ENCODE measurements around the gene DCAF7. TPM values are rescaled to one million over a fixed set of nuclear protein-coding genes. Genes with fewer than 3 reads are reported as not detected.

DCAF7 gene
- total RNA-seq, 4 donors from 2014 or later = 24.8 to 29.7 (median 25.9) TPM

- 83 to 89% methylated on average over 8 to 9 of the region's 9 CpGs for WGBS, 2 donors
- no peak for DNase-seq
Observed at GRCh38 chr17:63505341-63505740, 44.9 kb upstream of the DCAF7 start.

GRCh38 chr17:63506627-63507026, 43.6 kb upstream of the DCAF7 start:
- Histone ChIP-seq H3K4me1 (peaks cover 0 to 5% (median 0%) of the 10 kb centered on the region in 3 donors), H3K36me3 (no peaks in the 10 kb centered on the region), H3K27me3 (peaks cover 0 to 64% (median 0%) of the 10 kb centered on the region in 4 donors), H3K27ac (no peak overlapping the region), H3K9me3 (no peaks in the 10 kb centered on the region), H3K4me3 (no peak overlapping the region)
- intact Hi-C loops (cut with DNase I) = no loop called here
- TF ChIP-seq POLR2A (IDR thresholded peaks at IDR 0.05) = no peak
- TF ChIP-seq, protein P1, sequence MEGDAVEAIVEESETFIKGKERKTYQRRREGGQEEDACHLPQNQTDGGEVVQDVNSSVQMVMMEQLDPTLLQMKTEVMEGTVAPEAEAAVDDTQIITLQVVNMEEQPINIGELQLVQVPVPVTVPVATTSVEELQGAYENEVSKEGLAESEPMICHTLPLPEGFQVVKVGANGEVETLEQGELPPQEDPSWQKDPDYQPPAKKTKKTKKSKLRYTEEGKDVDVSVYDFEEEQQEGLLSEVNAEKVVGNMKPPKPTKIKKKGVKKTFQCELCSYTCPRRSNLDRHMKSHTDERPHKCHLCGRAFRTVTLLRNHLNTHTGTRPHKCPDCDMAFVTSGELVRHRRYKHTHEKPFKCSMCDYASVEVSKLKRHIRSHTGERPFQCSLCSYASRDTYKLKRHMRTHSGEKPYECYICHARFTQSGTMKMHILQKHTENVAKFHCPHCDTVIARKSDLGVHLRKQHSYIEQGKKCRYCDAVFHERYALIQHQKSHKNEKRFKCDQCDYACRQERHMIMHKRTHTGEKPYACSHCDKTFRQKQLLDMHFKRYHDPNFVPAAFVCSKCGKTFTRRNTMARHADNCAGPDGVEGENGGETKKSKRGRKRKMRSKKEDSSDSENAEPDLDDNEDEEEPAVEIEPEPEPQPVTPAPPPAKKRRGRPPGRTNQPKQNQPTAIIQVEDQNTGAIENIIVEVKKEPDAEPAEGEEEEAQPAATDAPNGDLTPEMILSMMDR (IDR thresholded peaks at IDR 0.05) = no peak
- WGBS, 2 donors = 100% methylated on average over 1 to 2 of the region's 3 CpGs
- DNase-seq = no peak

More at GRCh38 chr17:63505341-63505740, 44.9 kb upstream of the DCAF7 start:
- Histone ChIP-seq H3K36me3 (no peaks in the 10 kb centered on the region), H3K9me3 (no peaks in the 10 kb centered on the region), H3K4me3 (no peak overlapping the region), H3K4me1 (peaks cover 0 to 5% (median 0%) of the 10 kb centered on the region in 3 donors), H3K27ac (no peak overlapping the region), H3K27me3 (peaks cover 0 to 73% (median 0%) of the 10 kb centered on the region in 4 donors)
- TF ChIP-seq, protein P1 (IDR thresholded peaks at IDR 0.05) = no peak
- TF ChIP-seq POLR2A (IDR thresholded peaks at IDR 0.05) = no peak
- intact Hi-C loops (cut with DNase I) = no loop called here

- Histone ChIP-seq H3K27ac (no peak overlapping the region), H3K27me3 (peaks cover 0 to 29% (median 0%) of the 10 kb centered on the region in 4 donors), H3K9me3 (no peaks in the 10 kb centered on the region), H3K4me1 (no peaks in the 10 kb centered on the region), H3K4me3 (no peak overlapping the region), H3K36me3 (no peaks in the 10 kb centered on the region)
- intact Hi-C loops (cut with DNase I) = no loop called here
- DNase-seq = no peak
- WGBS, 2 donors = 84 to 90% methylated on average over 5 to 8 of the region's 8 CpGs
- no peak for TF ChIP-seq POLR2A (IDR thresholded peaks at IDR 0.05)
- TF ChIP-seq, protein P1 (IDR thresholded peaks at IDR 0.05) = no peak
Observed at GRCh38 chr17:63511331-63511730, 38.9 kb upstream of the DCAF7 start.

DNA sequence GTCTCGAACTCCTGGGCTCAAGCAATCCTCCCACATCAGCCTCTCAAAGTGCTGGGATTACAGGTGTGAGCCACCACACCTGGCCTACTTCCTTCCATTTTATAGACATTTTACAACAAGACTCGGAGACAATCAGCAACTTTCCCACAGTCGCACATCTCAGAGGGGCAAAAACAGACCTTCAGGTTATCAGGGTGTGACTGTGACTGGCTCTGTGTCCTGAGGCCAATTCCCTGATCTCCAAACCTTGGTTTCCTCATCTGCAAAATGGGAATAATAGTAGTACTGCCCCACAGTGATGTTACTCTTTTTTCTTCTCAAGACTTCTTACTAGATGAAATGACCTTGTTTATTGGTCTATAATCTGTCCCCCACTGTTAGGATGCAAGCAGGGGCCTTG, 37.9 kb upstream of the DCAF7 start:
- Histone ChIP-seq H3K36me3 (no peaks in the 10 kb centered on the region), H3K27me3 (peaks cover 0 to 27% (median 0%) of the 10 kb centered on the region in 4 donors), H3K4me1 (no peaks in the 10 kb centered on the region), H3K27ac (no peak overlapping the region), H3K4me3 (no peak overlapping the region), H3K9me3 (no peaks in the 10 kb centered on the region)
- intact Hi-C loops (cut with DNase I) = no loop called here
- TF ChIP-seq, protein P1 (IDR thresholded peaks at IDR 0.05) = no peak
- no peak for TF ChIP-seq POLR2A (IDR thresholded peaks at IDR 0.05)
- WGBS, 2 donors = 89 to 94% methylated on average over 2 to 3 of the region's 3 CpGs
- DNase-seq = no peak

DNA sequence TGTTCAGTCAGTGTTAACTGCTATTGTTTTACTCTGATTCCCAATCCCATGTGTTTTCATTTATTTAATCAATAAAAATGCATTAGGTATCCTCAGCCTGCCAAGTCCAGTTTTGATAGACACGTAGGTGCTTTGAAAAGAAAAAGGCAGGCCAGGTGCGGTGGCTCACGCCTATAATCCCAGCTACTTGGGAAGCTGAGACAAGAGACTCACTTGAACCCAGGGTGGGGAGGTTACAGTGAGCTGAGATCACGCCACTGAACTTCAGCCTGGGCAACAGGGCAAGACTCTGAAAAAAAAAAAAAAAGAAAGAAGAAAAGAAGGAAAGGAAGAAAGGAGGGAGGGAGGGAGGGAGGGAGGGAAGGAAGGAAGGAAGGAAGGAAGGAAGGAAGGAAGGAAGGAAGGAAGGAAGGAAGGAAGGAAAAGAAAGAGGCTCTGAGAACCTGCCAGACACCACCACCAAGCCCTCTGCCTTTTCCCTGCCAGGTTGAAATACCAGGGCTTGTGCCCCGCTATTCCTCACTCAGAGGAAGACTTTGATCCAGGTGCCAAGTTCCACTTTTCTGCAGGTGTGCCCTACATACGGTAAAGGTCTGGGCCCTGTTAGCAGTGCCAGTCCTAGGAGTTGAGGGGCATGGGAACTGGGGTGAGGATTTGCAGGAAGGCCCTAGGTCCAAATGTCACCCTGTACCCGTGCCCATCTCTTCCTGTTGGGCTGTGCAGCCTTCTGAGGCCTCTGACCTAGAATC, 37.2 kb upstream of the DCAF7 start:
- no peaks in the 10 kb centered on the region for H3K4me1 ChIP-seq
- H3K4me3 ChIP-seq = no peak overlapping the region
- peaks cover 0 to 27% (median 0%) of the 10 kb centered on the region in 4 donors for H3K27me3 ChIP-seq
- TF ChIP-seq POLR2A (IDR thresholded peaks at IDR 0.05) = no peak
- TF ChIP-seq, protein P1 (IDR thresholded peaks at IDR 0.05) = no peak
- H3K27ac ChIP-seq = no peak overlapping the region
- no peak for DNase-seq
- no peaks in the 10 kb centered on the region for H3K36me3 ChIP-seq
- intact Hi-C loops (cut with DNase I) = no loop called here
- 53 to 73% methylated on average over 6 of the region's 7 CpGs for WGBS, 2 donors
- H3K9me3 ChIP-seq = no peaks in the 10 kb centered on the region
